ENCODE data around the gene ATP5F1E.

DNA sequence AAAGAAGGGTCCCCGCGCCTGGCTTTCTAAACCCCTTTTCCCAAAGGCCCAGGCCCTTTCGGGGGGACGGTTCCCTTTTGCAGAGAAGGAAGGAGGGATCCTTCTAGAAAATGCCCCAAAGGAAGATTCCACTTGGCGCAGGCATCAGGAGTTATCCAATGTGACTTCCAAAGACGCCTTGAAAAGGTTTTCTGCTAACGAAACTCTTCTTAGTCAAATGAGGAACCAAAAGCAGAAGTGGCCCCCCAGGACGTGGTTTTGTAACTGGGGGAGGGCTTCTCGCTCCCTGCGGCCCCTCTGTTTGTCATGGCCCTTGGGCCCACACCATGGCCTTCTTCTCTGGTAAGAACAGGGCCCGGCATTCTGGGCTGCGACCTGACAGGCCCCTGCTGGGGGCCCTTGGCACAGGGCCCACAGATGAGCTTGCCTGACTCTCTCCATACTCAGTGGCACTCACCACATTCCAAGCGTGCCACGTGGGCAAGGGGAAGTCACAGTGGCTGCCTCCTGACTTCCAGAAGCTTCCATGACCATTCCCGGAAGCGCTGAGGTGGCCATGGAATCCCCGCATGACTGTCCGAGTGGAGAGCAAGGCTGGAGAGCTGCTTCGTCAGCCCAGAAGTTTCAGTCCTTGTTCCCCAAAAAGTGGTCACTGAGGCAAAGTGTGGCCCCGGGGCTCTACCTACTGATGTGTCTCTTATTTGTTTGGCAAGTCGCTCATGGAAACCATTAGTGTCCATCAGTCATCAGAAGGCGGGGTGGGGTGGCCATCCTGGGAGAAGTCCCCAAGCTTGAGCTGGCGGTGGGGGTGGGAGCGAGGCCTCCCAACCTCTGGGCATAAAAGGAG is 24.2 kb downstream of the ATP5F1E start:
- TF ChIP-seq, protein P1, sequence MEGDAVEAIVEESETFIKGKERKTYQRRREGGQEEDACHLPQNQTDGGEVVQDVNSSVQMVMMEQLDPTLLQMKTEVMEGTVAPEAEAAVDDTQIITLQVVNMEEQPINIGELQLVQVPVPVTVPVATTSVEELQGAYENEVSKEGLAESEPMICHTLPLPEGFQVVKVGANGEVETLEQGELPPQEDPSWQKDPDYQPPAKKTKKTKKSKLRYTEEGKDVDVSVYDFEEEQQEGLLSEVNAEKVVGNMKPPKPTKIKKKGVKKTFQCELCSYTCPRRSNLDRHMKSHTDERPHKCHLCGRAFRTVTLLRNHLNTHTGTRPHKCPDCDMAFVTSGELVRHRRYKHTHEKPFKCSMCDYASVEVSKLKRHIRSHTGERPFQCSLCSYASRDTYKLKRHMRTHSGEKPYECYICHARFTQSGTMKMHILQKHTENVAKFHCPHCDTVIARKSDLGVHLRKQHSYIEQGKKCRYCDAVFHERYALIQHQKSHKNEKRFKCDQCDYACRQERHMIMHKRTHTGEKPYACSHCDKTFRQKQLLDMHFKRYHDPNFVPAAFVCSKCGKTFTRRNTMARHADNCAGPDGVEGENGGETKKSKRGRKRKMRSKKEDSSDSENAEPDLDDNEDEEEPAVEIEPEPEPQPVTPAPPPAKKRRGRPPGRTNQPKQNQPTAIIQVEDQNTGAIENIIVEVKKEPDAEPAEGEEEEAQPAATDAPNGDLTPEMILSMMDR (IDR thresholded peaks at IDR 0.05), result no peak
- no peak for TF ChIP-seq POLR2A (IDR thresholded peaks at IDR 0.05)

Measured in lower leg skin (tissue), 3 donors.